NCI-H460 (cell line): ENCODE results near the gene CORO2A. TPM values are rescaled to one million over a fixed set of nuclear protein-coding genes. Genes with fewer than 3 reads are reported as not detected.
"Not testable (repeated sequence)": the region's sequence is repeated elsewhere in the genome, so short reads cannot be mapped to it uniquely, and the experiment has no call there.

Experiments
- DNase-seq: peaks from one replicate; pipeline ENCODE4 v3.0.0-alpha.2; 2016; ENCODE audit warnings: low read depth; ENCODE audit errors: extremely low read depth
- total RNA-seq: library from RNA; depleted of rRNA; stranded (reverse); fragments of >200 nt; shearing (Covaris generic); gene quantifications from 2 replicates; pipeline ENCODE4 v1.2.3, GENCODE V29; 2014

Gene CORO2A
- total RNA-seq, 1 experiment from 2014 or later, result 0.92 TPM

- peak; percentile 31 for DNase-seq
Measured at GRCh38 chr9:98118640-98119601, 73.5 kb downstream of the CORO2A start, which contains the start of gene TRIM14. TRIM14 (minus strand) TSS chr9:98119222; CDS start chr9:98119188, 34 bp downstream.

- peak; percentile 35 for DNase-seq
Measured at GRCh38 chr9:98117984-98118639, 74.3 kb downstream of the CORO2A start.

- not testable (repeated sequence) for DNase-seq
Measured at GRCh38 chr9:98117097-98117496, 75.3 kb downstream of the CORO2A start.

GRCh38 chr9:98109052-98109451 is 83.4 kb downstream of the CORO2A start:
- DNase-seq, result no peak

- DNase-seq, result no peak
Measured at GRCh38 chr9:98108531-98109031, 83.9 kb downstream of the CORO2A start.

- DNase-seq, result no peak
Measured at GRCh38 chr9:98107926-98108325, 84.5 kb downstream of the CORO2A start.

GRCh38 chr9:98105006-98105405 is 87.4 kb downstream of the CORO2A start:
- DNase-seq, result no peak

- DNase-seq, result no peak
Measured at GRCh38 chr9:98104445-98104881, 88.0 kb downstream of the CORO2A start.

GRCh38 chr9:98101868-98102273 is 90.6 kb downstream of the CORO2A start:
- no peak for DNase-seq

GRCh38 chr9:98101416-98101815 is 91.0 kb downstream of the CORO2A start:
- DNase-seq, result no peak

- DNase-seq, result no peak
Measured at GRCh38 chr9:98100456-98100855, 92.0 kb downstream of the CORO2A start.

GRCh38 chr9:98099898-98100297 is 92.5 kb downstream of the CORO2A start:
- no peak for DNase-seq

GRCh38 chr9:98099346-98099745 is 93.1 kb downstream of the CORO2A start:
- no peak for DNase-seq

GRCh38 chr9:98097836-98098235 is 94.6 kb downstream of the CORO2A start:
- DNase-seq, result no peak

GRCh38 chr9:98096091-98096490 is 96.3 kb downstream of the CORO2A start:
- no peak for DNase-seq

GRCh38 chr9:98095401-98095800 is 97.0 kb downstream of the CORO2A start:
- DNase-seq, result no peak

- no peak for DNase-seq
Measured at GRCh38 chr9:98094851-98095250, 97.6 kb downstream of the CORO2A start.

- DNase-seq, result no peak
Measured at GRCh38 chr9:98094316-98094715, 98.1 kb downstream of the CORO2A start.

- DNase-seq, result no peak
Measured at GRCh38 chr9:98092613-98092931, 99.9 kb downstream of the CORO2A start.

- DNase-seq, result no peak
Measured at GRCh38 chr9:98091735-98092612, 100.5 kb downstream of the CORO2A start.

- DNase-seq, result not testable (repeated sequence)
Measured at GRCh38 chr9:98090674-98091073, 101.8 kb downstream of the CORO2A start.
